RCC 7860 (cell line): ENCODE measurements around the gene ARHGAP15.

Source experiments
- DNase-seq: peaks from one replicate; pipeline ENCODE4 v3.0.0-alpha.2; 2015; ENCODE audit warnings: low spot score
- FAIRE-seq: peaks from 2 replicates; lab custom pipeline; 2012; peaks lifted over from hg19 to GRCh38; lab: Jason Lieb, UNC

Gene ARHGAP15

GRCh38 chr2:143553261-143553660 lies 424.0 kb downstream of the ARHGAP15 start:
- no peak for FAIRE-seq
- no peak for DNase-seq

GRCh38 chr2:143558665-143559064 lies 429.4 kb downstream of the ARHGAP15 start:
- no peak for FAIRE-seq

DNA sequence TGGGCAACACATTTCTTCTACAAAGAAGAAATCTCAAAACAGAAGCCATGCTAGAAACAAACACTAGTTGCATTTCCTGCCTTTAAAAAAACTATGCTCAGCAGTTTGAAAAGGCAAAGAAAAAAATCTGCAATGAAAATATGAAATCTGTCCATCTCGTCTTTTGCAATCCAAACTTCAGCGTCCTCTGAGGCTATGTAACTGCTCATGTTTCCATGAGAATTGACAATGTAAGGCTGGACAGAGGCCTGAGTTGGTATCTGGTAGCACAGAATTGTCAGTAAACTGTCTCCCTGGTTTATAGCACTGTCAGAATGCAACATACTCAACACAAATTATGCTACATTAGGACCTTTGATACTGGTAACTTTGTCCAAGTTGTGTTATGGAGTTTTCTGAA lies 429.9 kb downstream of the ARHGAP15 start:
- FAIRE-seq (no peak), DNase-seq (no peak)

More at GRCh38 chr2:143558665-143559064, 429.4 kb downstream of the ARHGAP15 start:
- no peak for DNase-seq

- FAIRE-seq (no peak), DNase-seq (no peak)
Observed at GRCh38 chr2:143560724-143561123, 431.5 kb downstream of the ARHGAP15 start.

DNA sequence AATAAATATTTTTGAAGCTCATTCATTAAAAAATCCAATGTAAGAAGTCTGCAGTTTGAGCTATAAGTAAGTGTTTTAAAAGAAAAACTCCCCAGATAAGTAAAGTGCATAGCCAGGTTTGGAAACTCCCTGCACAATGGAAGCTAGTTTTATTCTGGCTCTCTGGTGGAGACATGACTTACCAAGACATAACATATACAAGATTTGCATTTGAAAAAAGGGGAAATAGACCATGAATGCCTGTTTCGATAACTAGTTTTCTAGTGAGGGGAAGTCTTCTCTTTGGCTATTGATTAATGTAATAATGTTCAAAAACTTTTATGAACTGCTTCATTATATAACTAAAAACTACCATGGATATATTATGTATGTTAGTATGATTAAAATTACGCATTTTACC lies 435.2 kb downstream of the ARHGAP15 start:
- DNase-seq: no peak
- no peak for FAIRE-seq

GRCh38 chr2:143571747-143572146 lies 442.5 kb downstream of the ARHGAP15 start:
- DNase-seq: no peak
- FAIRE-seq: no peak

GRCh38 chr2:143572421-143572820 lies 443.2 kb downstream of the ARHGAP15 start:
- no peak for DNase-seq
- no peak for FAIRE-seq

- FAIRE-seq (no peak), DNase-seq (no peak)
Observed at GRCh38 chr2:143574069-143574468, 444.9 kb downstream of the ARHGAP15 start.

- FAIRE-seq (no peak), DNase-seq (no peak)
Observed at GRCh38 chr2:143575340-143575739, 446.1 kb downstream of the ARHGAP15 start.

GRCh38 chr2:143577489-143577888 lies 448.3 kb downstream of the ARHGAP15 start:
- DNase-seq (no peak), FAIRE-seq (no peak)

GRCh38 chr2:143579456-143579855 lies 450.2 kb downstream of the ARHGAP15 start:
- no peak for FAIRE-seq
- DNase-seq: no peak

DNA sequence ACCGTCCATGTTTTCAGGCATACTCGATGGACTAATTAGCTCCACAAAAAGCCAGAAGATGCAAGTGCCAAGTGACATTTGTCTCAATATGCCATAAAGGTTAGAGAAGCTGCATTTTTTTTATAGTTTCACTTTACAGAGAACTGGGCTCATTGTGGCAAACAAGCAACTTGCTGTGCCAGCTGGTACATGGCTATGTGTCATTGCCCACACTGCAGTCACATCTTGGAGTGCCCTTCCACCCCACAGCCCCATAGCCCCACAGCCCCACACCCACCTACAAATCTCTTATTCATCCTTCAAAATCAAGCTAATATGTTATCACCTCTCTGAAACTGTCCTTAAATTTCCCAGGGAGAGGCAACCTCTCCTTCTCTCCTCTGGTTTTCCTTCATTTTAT lies 451.9 kb downstream of the ARHGAP15 start:
- FAIRE-seq (no peak), DNase-seq (no peak)

DNA sequence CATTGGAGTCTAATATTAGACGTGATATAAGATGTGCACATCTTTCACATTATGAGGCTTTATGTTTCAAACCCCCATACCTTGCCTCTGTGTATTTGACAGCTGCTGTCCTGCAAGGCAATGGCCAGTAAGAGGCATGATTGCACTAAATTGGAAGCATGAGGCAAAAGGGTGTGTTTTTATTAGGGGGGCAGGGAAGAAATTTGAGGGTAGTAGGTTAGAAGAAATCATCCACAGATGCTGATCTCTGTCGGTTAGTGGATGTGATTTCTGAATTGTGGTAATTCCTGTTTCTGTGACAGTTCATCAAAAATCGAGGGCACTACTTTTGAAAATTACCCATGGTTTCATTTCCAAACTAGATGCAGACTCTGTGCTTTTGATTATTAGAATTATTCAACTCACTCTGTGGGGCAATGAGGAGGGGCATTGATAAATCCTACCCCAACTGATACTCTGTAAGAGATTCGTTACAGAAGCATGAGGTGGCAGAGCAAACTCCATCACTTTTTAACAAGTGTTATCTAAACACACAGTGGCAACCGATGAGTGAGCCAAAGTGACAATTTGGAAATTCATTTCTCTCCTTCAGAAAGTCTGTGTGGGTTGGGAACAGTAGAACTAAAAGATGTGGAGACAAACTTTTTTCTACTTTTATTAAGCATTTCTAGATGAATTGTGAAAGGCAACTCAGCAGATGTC lies 453.0 kb downstream of the ARHGAP15 start:
- FAIRE-seq (no peak), DNase-seq (no peak)

- DNase-seq: no peak
- no peak for FAIRE-seq
Observed at GRCh38 chr2:143584936-143585335, 455.7 kb downstream of the ARHGAP15 start.

DNA sequence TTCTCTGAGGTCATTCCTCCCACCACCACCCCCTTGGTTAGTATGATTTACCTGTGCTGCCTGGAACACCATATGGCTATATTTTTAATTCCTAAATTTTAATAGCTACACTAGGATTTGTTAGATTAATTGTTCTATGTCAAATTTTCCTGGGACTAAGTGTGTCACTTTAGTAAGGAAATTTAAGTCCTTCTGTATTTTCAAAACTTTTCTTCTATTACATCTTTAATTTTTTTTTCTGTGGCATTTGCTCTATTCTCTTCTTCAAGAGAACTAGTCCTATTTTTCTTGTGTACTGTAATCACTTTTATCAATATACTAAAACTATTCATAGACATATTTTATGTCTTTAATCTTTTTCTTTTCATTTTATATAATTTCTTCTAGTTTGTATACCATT lies 456.9 kb downstream of the ARHGAP15 start:
- FAIRE-seq: no peak

DNA sequence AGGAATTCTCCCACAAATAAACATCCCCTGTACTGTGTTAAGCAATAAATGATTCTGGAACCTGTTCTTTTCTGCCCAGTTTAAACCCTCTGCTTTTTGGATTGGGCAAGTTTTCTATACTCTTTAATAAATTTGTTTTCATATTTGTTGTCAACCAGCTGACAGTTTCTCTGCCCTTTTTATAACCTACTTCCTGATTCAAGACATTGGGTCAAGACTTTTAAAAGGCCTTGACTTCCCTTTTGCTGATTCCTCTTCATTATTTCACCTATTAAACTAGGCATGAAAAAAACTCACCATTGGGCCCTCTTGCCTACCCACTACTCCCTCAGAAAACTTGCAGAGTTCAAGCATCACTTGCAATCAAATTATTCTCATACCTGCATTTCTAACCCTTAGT lies 459.5 kb downstream of the ARHGAP15 start:
- DNase-seq (no peak), FAIRE-seq (no peak)

More for the DNA sequence above, 456.9 kb downstream of the ARHGAP15 start:
- no peak for DNase-seq

GRCh38 chr2:143594161-143594560 lies 464.9 kb downstream of the ARHGAP15 start:
- no peak for FAIRE-seq
- DNase-seq: no peak

DNA sequence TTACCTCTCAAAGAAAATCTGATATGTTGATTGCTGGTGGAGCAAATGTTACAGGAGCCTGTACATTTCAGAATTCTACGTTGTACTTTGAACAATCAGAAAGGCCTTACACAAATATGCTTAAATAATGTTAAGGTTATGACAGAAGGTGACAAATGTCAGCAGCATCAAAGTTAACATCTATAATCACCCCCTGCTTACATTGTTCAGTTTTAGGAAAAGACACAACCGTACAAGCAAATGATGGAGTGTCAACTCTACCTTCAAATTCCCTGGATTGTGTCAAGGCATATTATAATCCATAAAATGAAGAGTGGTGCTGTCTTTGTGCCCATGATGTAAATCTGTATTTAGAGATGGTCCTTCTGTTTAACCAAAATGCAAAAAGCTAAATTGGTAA lies 465.5 kb downstream of the ARHGAP15 start:
- no peak for FAIRE-seq
- DNase-seq: no peak

GRCh38 chr2:143600116-143600515 lies 470.9 kb downstream of the ARHGAP15 start:
- DNase-seq (no peak), FAIRE-seq (no peak)

DNA sequence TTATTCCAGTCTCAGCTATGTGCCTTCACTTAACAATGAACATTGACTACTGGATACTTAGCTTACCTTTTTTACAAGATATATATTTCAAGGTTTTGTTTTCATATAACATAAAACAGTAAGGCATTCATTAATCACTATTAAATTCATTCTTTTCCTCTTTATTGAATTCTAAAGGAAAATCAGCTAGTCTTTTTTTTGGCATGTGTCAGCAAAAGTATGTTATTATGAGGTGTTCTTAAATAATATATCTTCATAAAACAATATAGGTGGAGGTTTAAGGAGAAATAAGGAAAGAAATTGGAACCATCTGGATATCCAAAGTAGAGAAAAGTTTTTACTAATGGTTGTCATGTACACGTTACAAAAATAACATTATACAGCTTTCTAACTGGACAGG lies 472.6 kb downstream of the ARHGAP15 start:
- DNase-seq (no peak), FAIRE-seq (no peak)

DNA sequence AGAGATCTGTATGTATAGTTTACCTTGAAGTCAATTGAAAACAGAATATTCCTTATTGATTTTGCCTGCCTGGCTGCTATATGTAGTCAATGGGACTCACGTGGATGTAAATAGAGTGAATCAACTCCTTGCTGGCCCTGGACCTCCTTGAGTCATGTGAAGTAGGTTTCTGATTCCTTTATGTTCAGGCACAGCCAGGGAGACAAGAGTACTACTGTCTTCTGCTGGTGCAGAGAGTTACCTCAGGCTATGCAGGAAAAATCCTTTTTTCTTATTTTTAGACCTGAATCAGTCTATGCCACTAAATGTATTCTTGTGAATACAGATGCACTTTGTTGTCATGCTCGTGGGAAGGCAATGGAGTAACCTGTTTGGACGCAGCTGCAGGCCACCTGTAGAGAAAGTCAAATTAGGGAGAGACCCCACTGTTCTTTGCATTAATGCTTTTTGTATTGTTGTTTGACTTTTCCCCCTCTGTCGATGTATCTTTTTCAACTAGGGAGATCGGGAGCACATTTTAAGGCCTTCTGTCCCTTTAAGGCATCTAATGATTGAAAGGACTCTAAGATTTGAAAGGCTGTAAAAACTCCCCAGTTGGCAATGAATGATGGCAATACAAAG lies 473.9 kb downstream of the ARHGAP15 start:
- no peak for FAIRE-seq
- DNase-seq: no peak

GRCh38 chr2:143603846-143604565 lies 474.8 kb downstream of the ARHGAP15 start:
- FAIRE-seq: no peak

More at GRCh38 chr2:143603846-143604565, 474.8 kb downstream of the ARHGAP15 start:
- no peak for DNase-seq
